ENCODE data around the gene C19orf25.
"Not testable (repeated sequence)": the region's sequence is repeated elsewhere in the genome, so short reads cannot be mapped to it uniquely, and the experiment has no call there.

C19orf25 gene

GRCh38 chr19:1481893-1482360 lies 2.9 kb upstream of the C19orf25 start:
- H3K4me1 ChIP-seq (ENCODE audit: insufficient read depth, insufficient read length), result peaks cover 9% of the 10 kb centered on the region

DNA sequence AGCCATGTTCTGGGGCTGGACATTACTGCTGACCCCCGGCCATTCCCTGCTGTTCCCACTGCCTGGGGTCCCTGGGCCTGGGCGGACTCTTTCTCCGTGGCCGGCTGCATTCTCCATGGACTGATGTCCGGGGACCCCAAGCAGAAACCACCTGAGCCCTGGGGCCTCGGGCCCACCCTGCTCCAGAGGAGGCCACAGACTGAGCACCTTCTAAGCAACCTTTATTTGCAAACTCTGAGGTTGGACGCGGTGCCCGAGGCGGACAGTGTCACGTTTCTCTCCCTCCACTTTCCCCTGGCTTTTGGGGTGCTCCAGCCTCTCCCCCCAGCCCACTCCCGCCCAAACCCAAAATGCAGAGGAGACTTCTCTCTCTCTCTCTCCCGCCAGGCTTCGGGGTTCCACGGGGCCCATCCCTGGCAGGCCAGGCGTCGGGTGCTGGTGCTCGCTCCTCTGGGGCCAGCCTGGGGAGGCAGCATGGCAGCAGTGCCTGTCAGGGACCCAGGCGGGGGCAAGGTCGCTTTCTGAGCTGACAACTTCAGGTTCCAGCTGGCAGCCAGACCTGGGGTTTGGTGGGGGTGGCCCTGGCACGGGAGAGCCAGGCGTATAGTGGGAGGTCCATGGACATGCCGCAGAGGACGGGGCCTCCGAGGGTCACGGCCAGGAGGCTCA lies 2.3 kb upstream of the C19orf25 start:
- Histone ChIP-seq H3K36me3 (ENCODE audit: insufficient read depth, insufficient read length, low read length) (peaks cover 12% of the 10 kb centered on the region), H3K9ac (ENCODE audit: insufficient read length, low read depth) (no peak overlapping the region), H3K4me1 (ENCODE audit: insufficient read depth, insufficient read length) (peaks cover 9% of the 10 kb centered on the region), H3K27me3 (ENCODE audit: insufficient read depth, insufficient read length) (no peaks in the 10 kb centered on the region), H3K4me3 (ENCODE audit: insufficient read length, low read depth) (no peak overlapping the region), H3K9me3 (ENCODE audit: insufficient read depth, low read length) (no peaks in the 10 kb centered on the region)
- TF ChIP-seq ZNF274 (IDR thresholded peaks at IDR 0.05; ENCODE audit: low read depth, low read length) (no peak), SUZ12 (IDR thresholded peaks at IDR 0.05; ENCODE audit: extremely low read depth, insufficient read depth, insufficient read length) (no peak), YY1 (IDR thresholded peaks at IDR 0.05; ENCODE audit: insufficient read depth, insufficient read length) (no peak)
- DNase-seq (ENCODE audit: low read depth, low spot score), result no peak

More at GRCh38 chr19:1481893-1482360, 2.9 kb upstream of the C19orf25 start:
- no peaks in the 10 kb centered on the region for H3K9me3 ChIP-seq (ENCODE audit: insufficient read depth, low read length)
- TF ChIP-seq SUZ12 (IDR thresholded peaks at IDR 0.05; ENCODE audit: extremely low read depth, insufficient read depth, insufficient read length) (no peak), ZNF274 (IDR thresholded peaks at IDR 0.05; ENCODE audit: low read depth, low read length) (no peak), YY1 (IDR thresholded peaks at IDR 0.05; ENCODE audit: insufficient read depth, insufficient read length) (no peak)
- no peak for DNase-seq (ENCODE audit: low read depth, low spot score)
- H3K4me3 ChIP-seq (ENCODE audit: insufficient read length, low read depth), result no peak overlapping the region
- no peak overlapping the region for H3K9ac ChIP-seq (ENCODE audit: insufficient read length, low read depth)
- H3K27me3 ChIP-seq (ENCODE audit: insufficient read depth, insufficient read length), result no peaks in the 10 kb centered on the region
- H3K36me3 ChIP-seq (ENCODE audit: insufficient read depth, insufficient read length, low read length), result peaks cover 8% of the 10 kb centered on the region

DNA sequence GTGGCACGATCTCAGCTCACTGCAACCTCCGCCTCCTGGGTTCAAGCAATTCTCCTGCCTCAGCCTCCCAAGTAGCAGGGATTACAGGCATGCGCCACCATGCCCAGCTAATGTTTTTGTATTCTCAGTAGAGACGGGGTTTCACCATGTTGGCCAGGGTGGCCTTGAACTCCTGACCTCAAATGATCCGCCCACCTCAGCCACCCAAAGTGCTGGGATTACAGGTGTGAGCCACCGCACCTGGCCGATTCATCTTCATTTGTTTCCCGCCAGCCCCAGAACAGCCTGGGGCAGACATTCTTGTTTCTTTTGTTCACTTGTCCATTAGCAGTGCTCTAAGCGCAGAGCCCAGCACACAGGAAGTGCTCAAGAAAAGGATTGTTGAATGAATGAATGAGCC lies 2.0 kb downstream of the C19orf25 start:
- H3K9ac ChIP-seq (ENCODE audit: insufficient read length, low read depth); H3K27me3 ChIP-seq (ENCODE audit: insufficient read depth, insufficient read length): not testable (repeated sequence)

GRCh38 chr19:1475751-1476437 lies 3.1 kb downstream of the C19orf25 start:
- DNase-seq (ENCODE audit: low read depth, low spot score), result no peak
- peaks cover 8% of the 10 kb centered on the region for H3K27me3 ChIP-seq (ENCODE audit: insufficient read depth, insufficient read length)
- H3K4me1 ChIP-seq (ENCODE audit: insufficient read depth, insufficient read length), result peaks cover 28% of the 10 kb centered on the region
- H3K36me3 ChIP-seq (ENCODE audit: insufficient read depth, insufficient read length, low read length), result peaks cover 41% of the 10 kb centered on the region
- TF ChIP-seq SUZ12 (IDR thresholded peaks at IDR 0.05; ENCODE audit: extremely low read depth, insufficient read depth, insufficient read length) (no peak), YY1 (IDR thresholded peaks at IDR 0.05; ENCODE audit: insufficient read depth, insufficient read length) (no peak), ZNF274 (IDR thresholded peaks at IDR 0.05; ENCODE audit: low read depth, low read length) (no peak)
- no peaks in the 10 kb centered on the region for H3K9me3 ChIP-seq (ENCODE audit: insufficient read depth, low read length)
- H3K4me3 ChIP-seq (ENCODE audit: insufficient read length, low read depth), result no peak overlapping the region
- peak overlapping the region; percentile 50 for H3K9ac ChIP-seq (ENCODE audit: insufficient read length, low read depth)

More for the DNA sequence above, 2.0 kb downstream of the C19orf25 start:
- not testable (repeated sequence) for H3K9me3 ChIP-seq (ENCODE audit: insufficient read depth, low read length); H3K4me3 ChIP-seq (ENCODE audit: insufficient read length, low read depth); DNase-seq (ENCODE audit: low read depth, low spot score)
- Histone ChIP-seq H3K4me1 (ENCODE audit: insufficient read depth, insufficient read length) (peaks cover 23% of the 10 kb centered on the region), H3K36me3 (ENCODE audit: insufficient read depth, insufficient read length, low read length) (peaks cover 41% of the 10 kb centered on the region)

GRCh38 chr19:1474765-1475351 lies 4.2 kb downstream of the C19orf25 start:
- H3K27me3 ChIP-seq (ENCODE audit: insufficient read depth, insufficient read length), result peaks cover 10% of the 10 kb centered on the region
- TF ChIP-seq YY1 (IDR thresholded peaks at IDR 0.05; ENCODE audit: insufficient read depth, insufficient read length) (no peak), ZNF274 (IDR thresholded peaks at IDR 0.05; ENCODE audit: low read depth, low read length) (no peak), SUZ12 (IDR thresholded peaks at IDR 0.05; ENCODE audit: extremely low read depth, insufficient read depth, insufficient read length) (no peak)
- peak overlapping the region; percentile 32 for H3K9ac ChIP-seq (ENCODE audit: insufficient read length, low read depth)
- no peaks in the 10 kb centered on the region for H3K9me3 ChIP-seq (ENCODE audit: insufficient read depth, low read length)
- H3K36me3 ChIP-seq (ENCODE audit: insufficient read depth, insufficient read length, low read length), result peaks cover 41% of the 10 kb centered on the region
- no peak overlapping the region for H3K4me3 ChIP-seq (ENCODE audit: insufficient read length, low read depth)
- no peak for DNase-seq (ENCODE audit: low read depth, low spot score)
- peaks cover 31% of the 10 kb centered on the region for H3K4me1 ChIP-seq (ENCODE audit: insufficient read depth, insufficient read length)

- H3K4me1 ChIP-seq (ENCODE audit: insufficient read depth, insufficient read length), result peaks cover 31% of the 10 kb centered on the region
- H3K9ac ChIP-seq (ENCODE audit: insufficient read length, low read depth), result peak overlapping the region; percentile 32
- peaks cover 15% of the 10 kb centered on the region for H3K27me3 ChIP-seq (ENCODE audit: insufficient read depth, insufficient read length)
- peaks cover 41% of the 10 kb centered on the region for H3K36me3 ChIP-seq (ENCODE audit: insufficient read depth, insufficient read length, low read length)
- TF ChIP-seq ZNF274 (IDR thresholded peaks at IDR 0.05; ENCODE audit: low read depth, low read length) (no peak), SUZ12 (IDR thresholded peaks at IDR 0.05; ENCODE audit: extremely low read depth, insufficient read depth, insufficient read length) (no peak), YY1 (IDR thresholded peaks at IDR 0.05; ENCODE audit: insufficient read depth, insufficient read length) (no peak)
- no peak for DNase-seq (ENCODE audit: low read depth, low spot score)
- no peaks in the 10 kb centered on the region for H3K9me3 ChIP-seq (ENCODE audit: insufficient read depth, low read length)
- no peak overlapping the region for H3K4me3 ChIP-seq (ENCODE audit: insufficient read length, low read depth)
Observed at GRCh38 chr19:1474011-1474764, 4.8 kb downstream of the C19orf25 start.

Measured in NT2/D1 (cell line).